ENCODE data around the gene SCML1.

SCML1 gene

DNA sequence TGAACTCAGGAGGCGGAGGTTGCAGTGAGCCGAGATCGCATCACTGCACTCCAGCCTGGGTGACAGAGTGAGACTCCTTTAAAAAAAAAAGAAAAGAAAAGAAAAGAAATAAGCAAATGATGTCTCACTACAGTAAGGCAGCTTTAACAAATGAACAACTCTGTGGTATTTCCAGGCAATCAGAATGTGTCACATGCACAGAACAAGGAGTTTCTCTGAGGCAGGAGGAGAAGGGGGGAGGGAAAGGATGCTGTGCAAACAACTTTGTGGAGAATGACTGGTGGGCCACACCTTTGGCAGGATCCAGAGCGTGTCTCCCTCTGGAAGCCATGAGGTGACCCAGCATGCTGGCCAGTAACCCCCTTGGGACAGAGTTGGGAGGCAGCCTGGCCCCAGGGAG, 66.2 kb downstream of the SCML1 start:
- H3K27me3 Mint-ChIP-seq, result no peaks in the 10 kb centered on the region
- no peaks in the 10 kb centered on the region for H3K36me3 Mint-ChIP-seq
- no peaks in the 10 kb centered on the region for H3K9me3 Mint-ChIP-seq
- H3K4me1 Mint-ChIP-seq, result no peaks in the 10 kb centered on the region
- no peak overlapping the region for H3K27ac Mint-ChIP-seq
- H3K4me3 Mint-ChIP-seq, result no peak overlapping the region
- no peak for ATAC-seq

Measured in stimulated activated memory B cell treated with anti-CD40 and anti-IgM and Interleukin-4, amounts not matched to agents 10 μg/mL and 1 μg/mL and 100 μg/mL, for 72 hours (primary cell).